ENCODE measurements around the gene UBQLN4. TPM values are rescaled to one million over a fixed set of nuclear protein-coding genes. Genes with fewer than 3 reads are reported as not detected.
A peak's percentile ranks its signal among the peaks of the same experiment; 100 is the strongest.

The UBQLN4 gene
- total RNA-seq, 1 experiment from 2014 or later, result 28.5 TPM

GRCh38 chr1:156019946-156020292 lies 33.7 kb downstream of the UBQLN4 start:
- no peak for DNase-seq (ENCODE audit: low read depth)

- no peak for DNase-seq (ENCODE audit: low read depth)
Measured at GRCh38 chr1:156014829-156015228, 38.8 kb downstream of the UBQLN4 start.

- DNase-seq (ENCODE audit: low read depth), result no peak
Measured at GRCh38 chr1:156012051-156012817, 41.4 kb downstream of the UBQLN4 start.

- no peak for DNase-seq (ENCODE audit: low read depth)
Measured at GRCh38 chr1:156009404-156009803, 44.2 kb downstream of the UBQLN4 start.

GRCh38 chr1:156006666-156007376 lies 46.8 kb downstream of the UBQLN4 start:
- DNase-seq (ENCODE audit: low read depth), result no peak

GRCh38 chr1:156004843-156005584 lies 48.6 kb downstream of the UBQLN4 start:
- DNase-seq (ENCODE audit: low read depth), result no peak

GRCh38 chr1:156003923-156004188 lies 49.7 kb downstream of the UBQLN4 start:
- DNase-seq (ENCODE audit: low read depth), result no peak

GRCh38 chr1:156002188-156002911 lies 51.2 kb downstream of the UBQLN4 start:
- no peak for DNase-seq (ENCODE audit: low read depth)

- no peak for DNase-seq (ENCODE audit: low read depth)
Measured at GRCh38 chr1:156001662-156002171, 51.9 kb downstream of the UBQLN4 start.

- no peak for DNase-seq (ENCODE audit: low read depth)
Measured at GRCh38 chr1:156001021-156001661, 52.5 kb downstream of the UBQLN4 start.

GRCh38 chr1:155999964-156000363 lies 53.6 kb downstream of the UBQLN4 start:
- DNase-seq (ENCODE audit: low read depth), result no peak

GRCh38 chr1:155996166-155996565 lies 57.4 kb downstream of the UBQLN4 start:
- DNase-seq (ENCODE audit: low read depth), result no peak

GRCh38 chr1:155993595-155993994 lies 60.0 kb downstream of the UBQLN4 start:
- no peak for DNase-seq (ENCODE audit: low read depth)

- no peak for DNase-seq (ENCODE audit: low read depth)
Measured at GRCh38 chr1:155990005-155990739, 63.4 kb downstream of the UBQLN4 start.

- DNase-seq (ENCODE audit: low read depth), result peak; percentile 70
Measured at GRCh38 chr1:155989242-155990004, 64.2 kb downstream of the UBQLN4 start.

Other genes starting within 250 kb of the UBQLN4 start
- 16.0 and 22.5 TPM in 2 replicates for gene GON4L, start 196.6 kb downstream of the UBQLN4 start, total RNA-seq (2014; rRNA removed; shearing (Covaris generic))
- gene SYT11, start 194.2 kb downstream of the UBQLN4 start, total RNA-seq (2014; rRNA removed; shearing (Covaris generic)), result 7.4 and 12.8 TPM in 2 replicates
- 22.4 and 26.6 TPM in 2 replicates for gene RIT1, start 142.4 kb downstream of the UBQLN4 start, total RNA-seq (2014; rRNA removed; shearing (Covaris generic))
- gene KHDC4, start 119.4 kb downstream of the UBQLN4 start, total RNA-seq (2014; rRNA removed; shearing (Covaris generic)), result 45.8 and 58.2 TPM in 2 replicates
- not detected in 2 replicates for gene RXFP4, start 112.2 kb downstream of the UBQLN4 start, total RNA-seq (2014; rRNA removed; shearing (Covaris generic))
- 66.0 and 67.8 TPM in 2 replicates for gene ARHGEF2, start 75.3 kb downstream of the UBQLN4 start, total RNA-seq (2014; rRNA removed; shearing (Covaris generic))
- 657 and 799 TPM in 2 replicates for gene SSR2, start 32.8 kb downstream of the UBQLN4 start, total RNA-seq (2014; rRNA removed; shearing (Covaris generic))
- gene LAMTOR2, start 984 bp upstream of the UBQLN4 start, total RNA-seq (2014; rRNA removed; shearing (Covaris generic)), result 29.8 and 53.9 TPM in 2 replicates
- not detected in 2 replicates for gene RAB25, start 7.4 kb upstream of the UBQLN4 start, total RNA-seq (2014; rRNA removed; shearing (Covaris generic))
- gene MEX3A, start 28.7 kb upstream of the UBQLN4 start, total RNA-seq (2014; rRNA removed; shearing (Covaris generic)), result 5.3 and 12.8 TPM in 2 replicates
- 708 and 737 TPM in 2 replicates for gene LMNA, start 60.9 kb upstream of the UBQLN4 start, total RNA-seq (2014; rRNA removed; shearing (Covaris generic))
- 0.29 and 0.68 TPM in 2 replicates for gene SEMA4A, start 99.8 kb upstream of the UBQLN4 start, total RNA-seq (2014; rRNA removed; shearing (Covaris generic))
- gene SLC25A44, start 140.3 kb upstream of the UBQLN4 start, total RNA-seq (2014; rRNA removed; shearing (Covaris generic)), result 14.0 and 15.1 TPM in 2 replicates
- 84.6 and 91.3 TPM in 2 replicates for gene PMF1, start 159.2 kb upstream of the UBQLN4 start, total RNA-seq (2014; rRNA removed; shearing (Covaris generic))
- 0.17 TPM in 1 of 2 replicates, not detected in the other for gene BGLAP, start 188.4 kb upstream of the UBQLN4 start, total RNA-seq (2014; rRNA removed; shearing (Covaris generic))
- gene PAQR6, start 194.3 kb upstream of the UBQLN4 start, total RNA-seq (2014; rRNA removed; shearing (Covaris generic)), result 0.11 TPM in 1 of 2 replicates, not detected in the other
- 59.9 and 61.0 TPM in 2 replicates for gene SMG5, start 229.0 kb upstream of the UBQLN4 start, total RNA-seq (2014; rRNA removed; shearing (Covaris generic))
- 3.4 and 3.5 TPM in 2 replicates for gene TMEM79, start 230.5 kb upstream of the UBQLN4 start, total RNA-seq (2014; rRNA removed; shearing (Covaris generic))
- 26.3 and 27.7 TPM in 2 replicates for gene GLMP, start 241.9 kb upstream of the UBQLN4 start, total RNA-seq (2014; rRNA removed; shearing (Covaris generic))
- not detected in 2 replicates for gene VHLL, start 245.5 kb upstream of the UBQLN4 start, total RNA-seq (2014; rRNA removed; shearing (Covaris generic))

Data from Daoy (cell line).